OCI-LY3 (cell line): ENCODE data around the gene OGT.

Experiments used
- H2AFZ ChIP-seq: fragments of 200-600, 300-600 bp; shearing (Covaris generic); 2 replicates; pipeline ENCODE4 v1.6.0; 2014; ENCODE audit warnings: antibody characterized with exemption, low read depth, low read length
- H3K27ac ChIP-seq: fragments of 200-600, 300-600 bp; sonication (generic); 2 replicates; pipeline ENCODE4 v1.5.1; 2014; ENCODE audit warnings: mild to moderate bottlenecking, low read length, moderate library complexity, mixed read lengths
- H3K27me3 ChIP-seq: fragments of 200-600, 300-600 bp; sonication (generic); 2 replicates; pipeline ENCODE4 v1.6.1; 2014; ENCODE audit warnings: low read depth, low read length, mixed read lengths
- H3K36me3 ChIP-seq: fragments of 200-600, 300-600 bp; sonication (generic); replicated peaks from 2 replicates; pipeline ENCODE3; 2014; ENCODE audit warnings: low read depth, low read length, mixed read lengths
- H3K4me1 ChIP-seq: fragments of 300-600, 200-600 bp; sonication (generic); 2 replicates; pipeline ENCODE4 v1.6.1; 2014; ENCODE audit warnings: low read length, mixed read lengths
- H3K4me2 ChIP-seq: fragments of 200-600, 300-600 bp; sonication (generic); 2 replicates; pipeline ENCODE4 v1.6.1; 2014; ENCODE audit warnings: low read length, mixed read lengths
- H3K4me3 ChIP-seq: fragments of 300-600, 200-600 bp; sonication (generic); 2 replicates; pipeline ENCODE4 v1.5.1; 2014; ENCODE audit warnings: antibody characterized with exemption, mild to moderate bottlenecking, low read length, moderate library complexity
- H3K79me2 ChIP-seq: fragments of 300-600, 200-600 bp; shearing (Covaris generic); 2 replicates; pipeline ENCODE4 v1.6.1; 2014; ENCODE audit warnings: mild to moderate bottlenecking, low read length, mixed read lengths
- H3K9ac ChIP-seq: fragments of 300-600, 200-600 bp; shearing (Covaris generic); 2 replicates; pipeline ENCODE4 v1.6.0; 2014; ENCODE audit warnings: mild to moderate bottlenecking, low read length, moderate library complexity
- H3K9me3 ChIP-seq: fragments of 200-600, 300-600 bp; shearing (Covaris generic); 2 replicates; pipeline ENCODE4 v1.6.1; 2014; ENCODE audit warnings: low read length, mixed read lengths; ENCODE audit not compliant: insufficient read depth
- H4K20me1 ChIP-seq: fragments of 200-600, 300-600 bp; sonication (generic); 2 replicates; pipeline ENCODE4 v1.6.1; 2016; ENCODE audit warnings: low read length, mixed read lengths; ENCODE audit not compliant: insufficient read depth
- CTCF ChIP-seq: fragments of 200-600, 300-600 bp; sonication (generic); IDR thresholded peaks from 2 replicates; pipeline ENCODE4 v1.5.1; 2014; ENCODE audit warnings: antibody characterized with exemption, low read length, low read depth
- EZH2phosphoT487 ChIP-seq: fragments of 200-600 bp; shearing (Covaris generic); IDR thresholded peaks from 2 replicates; pipeline ENCODE4 v1.6.1; 2018; ENCODE audit warnings: antibody characterized with exemption, mixed run types, low read depth

The OGT gene

GRCh38 chrX:71532753-71533425 lies at the start of gene OGT:
Gene OGT (plus strand): TSS chrX:71533104. CDS start chrX:71533300, 196 bp downstream.
- no peaks in the 10 kb centered on the region for H3K9me3 ChIP-seq
- TF ChIP-seq CTCF: no peak
- TF ChIP-seq EZH2phosphoT487: no peak
- peaks cover 30% of the 10 kb centered on the region for H3K4me1 ChIP-seq
- H3K4me3 ChIP-seq: peak within 1 kb of the TSS; percentile 97
- peak within 1 kb of the TSS; percentile 99 for H3K9ac ChIP-seq
- peak within 1 kb of the TSS; percentile 94 for H3K27ac ChIP-seq
- H4K20me1 ChIP-seq: peaks cover 41% of the 10 kb centered on the region
- H3K36me3 ChIP-seq: peaks cover 23% of the 10 kb centered on the region
- peak within 1 kb of the TSS; percentile 29; the same call in 1 of the 2 replicates for H2AFZ ChIP-seq
- H3K27me3 ChIP-seq: no peaks in the 10 kb centered on the region
- H3K79me2 ChIP-seq: peaks cover 59% of the 10 kb centered on the region
- peak within 1 kb of the TSS; percentile 88 for H3K4me2 ChIP-seq

- no peak overlapping the region for H3K4me3 ChIP-seq
- no peak overlapping the region for H2AFZ ChIP-seq
- no peak overlapping the region for H3K4me2 ChIP-seq
- H3K36me3 ChIP-seq: no peaks in the 10 kb centered on the region
- H3K27me3 ChIP-seq: 0 out of 2 replicates have a peak, but pooled peaks cover 3% of the 10 kb centered on the region
- TF ChIP-seq CTCF (no peak), EZH2phosphoT487 (no peak)
- H3K9ac ChIP-seq: no peak overlapping the region
- peaks cover 19% of the 10 kb centered on the region for H3K4me1 ChIP-seq
- H3K79me2 ChIP-seq: no peaks in the 10 kb centered on the region
- H3K9me3 ChIP-seq: no peaks in the 10 kb centered on the region
- H3K27ac ChIP-seq: no peak overlapping the region
- no peaks in the 10 kb centered on the region for H4K20me1 ChIP-seq
Observed at GRCh38 chrX:71487814-71488213, 45.1 kb upstream of the OGT start.

- no peak overlapping the region for H3K9ac ChIP-seq
- no peak overlapping the region for H2AFZ ChIP-seq
- H3K27me3 ChIP-seq: 0 out of 2 replicates have a peak, but pooled peaks cover 3% of the 10 kb centered on the region
- no peaks in the 10 kb centered on the region for H4K20me1 ChIP-seq
- H3K36me3 ChIP-seq: no peaks in the 10 kb centered on the region
- H3K4me1 ChIP-seq: peaks cover 13% of the 10 kb centered on the region
- no peak overlapping the region for H3K4me3 ChIP-seq
- H3K27ac ChIP-seq: no peak overlapping the region
- H3K4me2 ChIP-seq: no peak overlapping the region
- H3K79me2 ChIP-seq: no peaks in the 10 kb centered on the region
- H3K9me3 ChIP-seq: no peaks in the 10 kb centered on the region
- TF ChIP-seq EZH2phosphoT487: no peak
- TF ChIP-seq CTCF: no peak
Observed at GRCh38 chrX:71489540-71489939, 43.4 kb upstream of the OGT start.

GRCh38 chrX:71492231-71493065 lies 40.5 kb upstream of the OGT start:
- H3K4me3 ChIP-seq: no peak overlapping the region
- no peak overlapping the region for H2AFZ ChIP-seq
- H3K36me3 ChIP-seq: no peaks in the 10 kb centered on the region
- 0 out of 2 replicates have a peak, but pooled peaks cover 3% of the 10 kb centered on the region for H3K27me3 ChIP-seq
- H3K4me2 ChIP-seq: no peak overlapping the region
- no peak overlapping the region for H3K27ac ChIP-seq
- H3K9ac ChIP-seq: no peak overlapping the region
- no peaks in the 10 kb centered on the region for H4K20me1 ChIP-seq
- no peaks in the 10 kb centered on the region for H3K9me3 ChIP-seq
- no peaks in the 10 kb centered on the region for H3K4me1 ChIP-seq
- H3K79me2 ChIP-seq: no peaks in the 10 kb centered on the region
- TF ChIP-seq EZH2phosphoT487 (no peak), CTCF (no peak)
